Activated T-helper 1 cell treated with anti-CD3 and anti-CD28 coated beads, Interleukin-2, amount 50 U/mL, for 16 hours (primary cell): Measurements from ENCODE around the gene PI4KA.
"Not testable (repeated sequence)": the region's sequence is repeated elsewhere in the genome, so short reads cannot be mapped to it uniquely, and the experiment has no call there.

Experiments used
- DNase-seq, 2 donors: peaks; one replicate each; pipeline ENCODE4 v3.0.0-alpha.2; 2020; ENCODE audit warnings: low read depth in 1 of 2, low spot score in 1 of 2

PI4KA gene

GRCh38 chr22:20852076-20852475 lies 6.5 kb downstream of the PI4KA start:
- DNase-seq, result no peak

GRCh38 chr22:20847318-20847822 lies 11.2 kb downstream of the PI4KA start:
- DNase-seq, result no peak

GRCh38 chr22:20844055-20845037 lies 14.3 kb downstream of the PI4KA start:
- DNase-seq, result no peak

- DNase-seq, result no peak
These were observed 15.1 kb downstream of the PI4KA start for GRCh38 chr22:20843501-20843900.

- no peak for DNase-seq
These were observed 17.8 kb downstream of the PI4KA start for GRCh38 chr22:20840646-20841371.

GRCh38 chr22:20839837-20840645 lies 18.6 kb downstream of the PI4KA start:
- no peak for DNase-seq

- not testable (repeated sequence) for DNase-seq
These were observed 19.3 kb downstream of the PI4KA start for GRCh38 chr22:20839354-20839753.

- no peak for DNase-seq
These were observed 21.4 kb downstream of the PI4KA start for GRCh38 chr22:20836987-20837823.

GRCh38 chr22:20834725-20835124 lies 23.9 kb downstream of the PI4KA start:
- no peak for DNase-seq

GRCh38 chr22:20834206-20834605 lies 24.4 kb downstream of the PI4KA start:
- no peak for DNase-seq

GRCh38 chr22:20833225-20833665 lies 25.4 kb downstream of the PI4KA start:
- DNase-seq, result no peak

GRCh38 chr22:20829491-20830134 lies 29.0 kb downstream of the PI4KA start:
- no peak for DNase-seq

- not testable (repeated sequence) for DNase-seq
These were observed 32.0 kb downstream of the PI4KA start for GRCh38 chr22:20826373-20827152.

- DNase-seq, result no peak
These were observed 33.0 kb downstream of the PI4KA start for GRCh38 chr22:20825624-20826023.

GRCh38 chr22:20825216-20825615 lies 33.4 kb downstream of the PI4KA start:
- not testable (repeated sequence) for DNase-seq

- no peak for DNase-seq
These were observed 35.3 kb downstream of the PI4KA start for GRCh38 chr22:20823264-20823663.

GRCh38 chr22:20822240-20822639 lies 36.4 kb downstream of the PI4KA start:
- DNase-seq, result no peak

- DNase-seq, result not testable (repeated sequence)
These were observed 36.8 kb downstream of the PI4KA start for GRCh38 chr22:20821717-20822239.

GRCh38 chr22:20819471-20819870 lies 39.1 kb downstream of the PI4KA start:
- DNase-seq, result no peak
